GM20000 (cell line): ENCODE measurements around the gene GP1BA.

ENCODE experiments used
- DNase-seq: peaks from one replicate; pipeline ENCODE4 v3.0.0; 2012; ENCODE audit warnings: low spot score
- CTCF ChIP-seq: IDR thresholded peaks from 2 replicates; pipeline ENCODE4 v1.5.1; 2012; ENCODE audit warnings: mild to moderate bottlenecking, control low read depth; ENCODE audit errors: extremely low read depth, missing control alignments

The GP1BA gene

GRCh38 chr17:4893721-4894560 lies 38.1 kb upstream of the GP1BA start:
- DNase-seq = no peak

GRCh38 chr17:4895121-4895520 lies 37.0 kb upstream of the GP1BA start:
- TF ChIP-seq CTCF = no peak
- DNase-seq = no peak

More at GRCh38 chr17:4893721-4894560, 38.1 kb upstream of the GP1BA start:
- TF ChIP-seq CTCF = no peak

- no peak for TF ChIP-seq CTCF
- DNase-seq = no peak
These were observed 36.3 kb upstream of the GP1BA start for GRCh38 chr17:4895657-4896331.

- TF ChIP-seq CTCF = no peak
- no peak for DNase-seq
These were observed 35.5 kb upstream of the GP1BA start for GRCh38 chr17:4896332-4897197.

GRCh38 chr17:4897198-4897687 lies 34.8 kb upstream of the GP1BA start:
- DNase-seq = no peak

GRCh38 chr17:4897785-4898184 lies 34.3 kb upstream of the GP1BA start:
- no peak for TF ChIP-seq CTCF
- DNase-seq = no peak

More at GRCh38 chr17:4897198-4897687, 34.8 kb upstream of the GP1BA start:
- TF ChIP-seq CTCF = no peak
